Mammary epithelial cell (primary cell): ENCODE measurements around the gene HYPK.
"Not testable (repeated sequence)": the region's sequence is repeated elsewhere in the genome, so short reads cannot be mapped to it uniquely, and the experiment has no call there.

Experiments
- EZH2 ChIP-seq: IDR thresholded peaks from 2 replicates; pipeline ENCODE4 v1.6.1; 2012; ENCODE audit warnings: low read length, inconsistent platforms, borderline replicate concordance
- TF ChIP-seq, protein P1 (sequence below), 2 donors: IDR thresholded peaks in 1 of 2; conservative IDR thresholded peaks in 1 of 2; 2 replicates each; pipeline ENCODE4 v1.5.1; 2011 to 2012; ENCODE audit warnings: inconsistent platforms in 2 of 2, low read length in 2 of 2, mild to moderate bottlenecking in 2 of 2, control low read depth in 1 of 2, low read depth in 1 of 2; ENCODE audit not compliant: insufficient read depth in 1 of 2; ENCODE audit errors: extremely low read depth in 1 of 2

DNA sequence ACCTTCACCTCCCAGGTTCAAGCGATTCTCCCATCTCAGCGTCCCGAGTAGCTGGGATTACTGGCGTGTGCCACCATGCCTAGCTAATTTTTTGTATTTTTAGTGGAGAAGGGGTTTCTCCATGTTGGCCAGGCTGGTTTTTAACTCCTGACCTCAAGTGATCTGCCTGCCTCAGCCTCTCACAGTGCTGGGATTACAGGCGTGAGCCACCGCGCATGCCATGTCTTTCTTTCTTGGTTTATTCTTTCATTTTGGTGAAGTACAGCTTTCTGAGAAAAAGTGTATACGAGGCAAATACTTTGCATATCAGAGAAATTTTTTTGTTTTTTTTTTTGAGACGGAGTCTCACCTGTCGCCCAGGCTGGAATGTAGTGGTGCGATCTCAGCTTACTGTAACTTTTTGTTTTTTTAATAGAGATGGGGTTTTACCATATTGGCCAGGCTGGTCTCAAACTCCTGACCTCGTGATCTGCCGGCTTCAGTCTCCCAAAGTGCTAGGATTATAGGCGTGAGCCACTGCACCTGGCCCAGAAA is 31.2 kb downstream of the HYPK start:
- TF ChIP-seq, protein P1, sequence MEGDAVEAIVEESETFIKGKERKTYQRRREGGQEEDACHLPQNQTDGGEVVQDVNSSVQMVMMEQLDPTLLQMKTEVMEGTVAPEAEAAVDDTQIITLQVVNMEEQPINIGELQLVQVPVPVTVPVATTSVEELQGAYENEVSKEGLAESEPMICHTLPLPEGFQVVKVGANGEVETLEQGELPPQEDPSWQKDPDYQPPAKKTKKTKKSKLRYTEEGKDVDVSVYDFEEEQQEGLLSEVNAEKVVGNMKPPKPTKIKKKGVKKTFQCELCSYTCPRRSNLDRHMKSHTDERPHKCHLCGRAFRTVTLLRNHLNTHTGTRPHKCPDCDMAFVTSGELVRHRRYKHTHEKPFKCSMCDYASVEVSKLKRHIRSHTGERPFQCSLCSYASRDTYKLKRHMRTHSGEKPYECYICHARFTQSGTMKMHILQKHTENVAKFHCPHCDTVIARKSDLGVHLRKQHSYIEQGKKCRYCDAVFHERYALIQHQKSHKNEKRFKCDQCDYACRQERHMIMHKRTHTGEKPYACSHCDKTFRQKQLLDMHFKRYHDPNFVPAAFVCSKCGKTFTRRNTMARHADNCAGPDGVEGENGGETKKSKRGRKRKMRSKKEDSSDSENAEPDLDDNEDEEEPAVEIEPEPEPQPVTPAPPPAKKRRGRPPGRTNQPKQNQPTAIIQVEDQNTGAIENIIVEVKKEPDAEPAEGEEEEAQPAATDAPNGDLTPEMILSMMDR (conservative IDR thresholded peaks at IDR 0.05 in 1 of 2, IDR thresholded peaks at IDR 0.05 in 1 of 2; ENCODE audit: extremely low read depth in 1 of 2, insufficient read depth in 1 of 2, low read depth in 1 of 2, low read length in 2 of 2) = not testable (repeated sequence)
- not testable (repeated sequence) for TF ChIP-seq EZH2
